GM12892 (cell line): ENCODE measurements around the gene CACNA1C.

Experiments used
- POLR2A ChIP-seq: IDR thresholded peaks from 2 replicates; pipeline ENCODE4 v1.6.1; 2011; ENCODE audit warnings: low read depth, low read length, control low read depth
- POLR2AphosphoS5 ChIP-seq: IDR thresholded peaks from 2 replicates; pipeline ENCODE4 v1.6.1; 2011; ENCODE audit warnings: low read depth, low read length, control low read depth
- TAF1 ChIP-seq: IDR thresholded peaks from 2 replicates; pipeline ENCODE4 v1.6.1; 2011; ENCODE audit warnings: low read depth, mild to moderate bottlenecking, control low read depth, low read length, borderline replicate concordance

DNA sequence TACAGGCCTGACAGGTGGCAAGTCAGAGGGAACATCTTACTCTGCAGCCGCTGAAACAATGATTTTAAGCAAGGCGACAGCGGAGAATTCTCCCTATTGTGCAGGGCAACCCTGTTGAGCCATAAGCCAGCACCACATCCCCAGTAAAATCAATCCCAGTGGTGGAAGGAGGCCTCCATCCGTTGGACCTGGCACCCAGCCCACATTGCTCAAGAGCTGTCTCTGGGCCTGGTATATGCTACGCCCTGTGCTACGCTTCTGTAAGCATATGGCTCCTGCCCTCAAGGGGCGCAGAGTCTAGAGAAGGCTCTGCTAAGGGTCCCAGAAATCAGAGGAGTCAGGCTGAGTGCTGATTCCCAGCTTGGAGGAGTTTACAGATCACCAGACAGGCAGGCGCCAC lies 265.5 kb downstream of the CACNA1C start:
- TF ChIP-seq POLR2AphosphoS5, result no peak
- TF ChIP-seq POLR2A, result no peak
- no peak for TF ChIP-seq TAF1
